HEK293 (cell line): ENCODE measurements around the gene UGT1A10.

ENCODE experiments used
- CTCF ChIA-PET: fragments of 350-600 bp; formaldehyde crosslinking; extraction: SDS; loops from one replicate; lab custom pipeline; 2021; ENCODE audit warnings: antibody characterized with exemption; lab: Yijun Ruan, JAX
- POLR2A ChIA-PET: fragments of 300-600 bp; formaldehyde crosslinking; extraction: SDS; loops from one replicate; lab custom pipeline; 2020; ENCODE audit warnings: antibody characterized with exemption, inconsistent platforms; lab: Yijun Ruan, JAX
- H3K27ac ChIP-seq: fragments of 200-500 bp; sonication (Bioruptor generic); 2 replicates; pipeline ENCODE4 v1.5.1; 2014; ENCODE audit warnings: low read depth, low read length, control low read depth, inconsistent platforms; ENCODE audit errors: extremely low read depth
- H3K36me3 ChIP-seq, 2 experiments: fragments of 200-500 bp in 1 of 2; sonication (Bioruptor generic) in 1 of 2; 1 replicate in 1 of 2; 2 replicates in 1 of 2; pipeline ENCODE4 v1.5.1; 2014 to 2017; ENCODE audit warnings: inconsistent platforms in 2 of 2, low read length in 2 of 2; ENCODE audit not compliant: control insufficient read depth in 2 of 2, insufficient read depth in 1 of 2
- H3K4me1 ChIP-seq: fragments of 200-500 bp; sonication (Bioruptor generic); 2 replicates; pipeline ENCODE4 v1.5.1; 2014; ENCODE audit warnings: mild to moderate bottlenecking, low read length, inconsistent platforms; ENCODE audit not compliant: control insufficient read depth, insufficient read depth
- H3K4me3 ChIP-seq: 2 replicates; pipeline ENCODE4 v1.5.1; 2011; ENCODE audit warnings: low read depth, mild to moderate bottlenecking, control low read depth, low read length, moderate library complexity
- H3K9me3 ChIP-seq: fragments of 200-500 bp; sonication (Bioruptor generic); 2 replicates; pipeline ENCODE4 v1.5.1; 2014; ENCODE audit warnings: low read depth, low read length, inconsistent platforms; ENCODE audit not compliant: control insufficient read depth, insufficient read depth
- EGR2 ChIP-seq: fragments of 450-650 bp; formaldehyde crosslinking; IDR thresholded peaks from 2 replicates; pipeline ENCODE4 v1.5.1; 2016; ENCODE audit warnings: low read depth, missing biosample characterization, missing genetic modification characterization
- ELK4 ChIP-seq: IDR thresholded peaks from 2 replicates; pipeline ENCODE4 v1.6.1; 2011; ENCODE audit warnings: mild to moderate bottlenecking, low read depth, low read length, borderline replicate concordance
- IKZF3 ChIP-seq: fragments of 450-650 bp; IDR thresholded peaks from 2 replicates; pipeline ENCODE4 v1.5.0; 2018; ENCODE audit warnings: missing biosample characterization, mild to moderate bottlenecking, missing genetic modification characterization, moderate library complexity
- KLF10 ChIP-seq: fragments of 450-650 bp; IDR thresholded peaks from 2 replicates; pipeline ENCODE4 v1.5.1; 2018; ENCODE audit warnings: missing biosample characterization, mild to moderate bottlenecking, missing genetic modification characterization
- KLF7 ChIP-seq: fragments of 450-650 bp; formaldehyde crosslinking; IDR thresholded peaks from 2 replicates; pipeline ENCODE4 v1.5.1; 2016; ENCODE audit warnings: missing biosample characterization, missing genetic modification characterization, borderline replicate concordance
- MZF1 ChIP-seq: fragments of 450-650 bp; formaldehyde crosslinking; IDR thresholded peaks from 2 replicates; pipeline ENCODE4 v1.5.1; 2017; ENCODE audit warnings: missing biosample characterization, missing genetic modification characterization, borderline replicate concordance
- WT1 ChIP-seq: fragments of 450-650 bp; formaldehyde crosslinking; IDR thresholded peaks from 2 replicates; pipeline ENCODE4 v1.5.1; 2016; ENCODE audit warnings: missing biosample characterization, missing genetic modification characterization
- ZFP37 ChIP-seq: fragments of 450-650 bp; formaldehyde crosslinking; IDR thresholded peaks from 2 replicates; pipeline ENCODE4 v1.5.1; 2016; ENCODE audit warnings: missing biosample characterization, missing genetic modification characterization
- ZIC2 ChIP-seq: fragments of 450-650 bp; formaldehyde crosslinking; IDR thresholded peaks from 2 replicates; pipeline ENCODE4 v1.5.1; 2016; ENCODE audit warnings: missing biosample characterization, missing genetic modification characterization
- ZNF121 ChIP-seq: fragments of 450-650 bp; formaldehyde crosslinking; IDR thresholded peaks from 2 replicates; pipeline ENCODE4 v1.5.1; 2016; ENCODE audit warnings: missing biosample characterization, missing genetic modification characterization
- ZNF133 ChIP-seq: fragments of 450-650 bp; formaldehyde crosslinking; IDR thresholded peaks from 2 replicates; pipeline ENCODE4 v1.5.1; 2016; ENCODE audit warnings: missing biosample characterization, missing genetic modification characterization
- ZNF155 ChIP-seq: fragments of 450-650 bp; formaldehyde crosslinking; IDR thresholded peaks from 2 replicates; pipeline ENCODE4 v1.5.1; 2016; ENCODE audit warnings: missing biosample characterization, missing genetic modification characterization
- ZNF169 ChIP-seq: fragments of 450-650 bp; formaldehyde crosslinking; IDR thresholded peaks from 2 replicates; pipeline ENCODE4 v1.5.1; 2016; ENCODE audit warnings: missing biosample characterization, missing genetic modification characterization
- ZNF239 ChIP-seq: fragments of 450-650 bp; formaldehyde crosslinking; IDR thresholded peaks from 2 replicates; pipeline ENCODE4 v1.5.1; 2016; ENCODE audit warnings: missing biosample characterization, missing genetic modification characterization
- ZNF248 ChIP-seq: fragments of 450-650 bp; formaldehyde crosslinking; IDR thresholded peaks from 2 replicates; pipeline ENCODE4 v1.5.1; 2017; ENCODE audit warnings: missing biosample characterization, missing genetic modification characterization
- ZNF324 ChIP-seq: fragments of 450-650 bp; formaldehyde crosslinking; IDR thresholded peaks from 2 replicates; pipeline ENCODE4 v1.5.1; 2016; ENCODE audit warnings: missing biosample characterization, missing genetic modification characterization
- ZNF501 ChIP-seq: fragments of 450-650 bp; formaldehyde crosslinking; IDR thresholded peaks from 2 replicates; pipeline ENCODE4 v1.5.1; 2016; ENCODE audit warnings: missing biosample characterization, missing genetic modification characterization
- ZNF529 ChIP-seq: fragments of 450-650 bp; formaldehyde crosslinking; IDR thresholded peaks from 2 replicates; pipeline ENCODE4 v1.5.1; 2017; ENCODE audit warnings: missing genetic modification characterization, missing biosample characterization; ENCODE audit not compliant: insufficient replicate concordance
- ZNF544 ChIP-seq: fragments of 450-650 bp; formaldehyde crosslinking; IDR thresholded peaks from 2 replicates; pipeline ENCODE4 v1.5.0; 2017; ENCODE audit warnings: missing biosample characterization, missing genetic modification characterization
- ZNF571 ChIP-seq: fragments of 450-650 bp; formaldehyde crosslinking; IDR thresholded peaks from 2 replicates; pipeline ENCODE4 v1.5.0; 2017; ENCODE audit warnings: missing biosample characterization, missing genetic modification characterization
- ZNF580 ChIP-seq: fragments of 450-650 bp; formaldehyde crosslinking; IDR thresholded peaks from 2 replicates; pipeline ENCODE4 v1.5.1; 2016; ENCODE audit warnings: missing biosample characterization, missing genetic modification characterization
- ZNF621 ChIP-seq: fragments of 450-650 bp; formaldehyde crosslinking; IDR thresholded peaks from 2 replicates; pipeline ENCODE4 v1.5.1; 2017; ENCODE audit warnings: missing biosample characterization, missing genetic modification characterization
- ZNF629 ChIP-seq: fragments of 450-650 bp; formaldehyde crosslinking; IDR thresholded peaks from 2 replicates; pipeline ENCODE4 v1.5.1; 2017; ENCODE audit warnings: missing biosample characterization, missing genetic modification characterization
- ZNF639 ChIP-seq: fragments of 450-650 bp; formaldehyde crosslinking; IDR thresholded peaks from 2 replicates; pipeline ENCODE4 v1.5.1; 2016; ENCODE audit warnings: missing biosample characterization, missing genetic modification characterization
- ZNF658 ChIP-seq: fragments of 450-650 bp; formaldehyde crosslinking; IDR thresholded peaks from 2 replicates; pipeline ENCODE4; 2016; ENCODE audit warnings: missing biosample characterization, missing genetic modification characterization
- TF ChIP-seq, protein P1 (sequence below): fragments of 450-650 bp; formaldehyde crosslinking; IDR thresholded peaks from 2 replicates; pipeline ENCODE4 v1.5.1; 2017; ENCODE audit warnings: missing biosample characterization, missing genetic modification characterization
- TF ChIP-seq, protein P2 (sequence below): sonication (generic); formaldehyde crosslinking; IDR thresholded peaks from 2 replicates; pipeline ENCODE4 v1.8.1; 2022; ENCODE audit warnings: mild to moderate bottlenecking, moderate library complexity, missing genetic modification reagents

Gene UGT1A10

DNA sequence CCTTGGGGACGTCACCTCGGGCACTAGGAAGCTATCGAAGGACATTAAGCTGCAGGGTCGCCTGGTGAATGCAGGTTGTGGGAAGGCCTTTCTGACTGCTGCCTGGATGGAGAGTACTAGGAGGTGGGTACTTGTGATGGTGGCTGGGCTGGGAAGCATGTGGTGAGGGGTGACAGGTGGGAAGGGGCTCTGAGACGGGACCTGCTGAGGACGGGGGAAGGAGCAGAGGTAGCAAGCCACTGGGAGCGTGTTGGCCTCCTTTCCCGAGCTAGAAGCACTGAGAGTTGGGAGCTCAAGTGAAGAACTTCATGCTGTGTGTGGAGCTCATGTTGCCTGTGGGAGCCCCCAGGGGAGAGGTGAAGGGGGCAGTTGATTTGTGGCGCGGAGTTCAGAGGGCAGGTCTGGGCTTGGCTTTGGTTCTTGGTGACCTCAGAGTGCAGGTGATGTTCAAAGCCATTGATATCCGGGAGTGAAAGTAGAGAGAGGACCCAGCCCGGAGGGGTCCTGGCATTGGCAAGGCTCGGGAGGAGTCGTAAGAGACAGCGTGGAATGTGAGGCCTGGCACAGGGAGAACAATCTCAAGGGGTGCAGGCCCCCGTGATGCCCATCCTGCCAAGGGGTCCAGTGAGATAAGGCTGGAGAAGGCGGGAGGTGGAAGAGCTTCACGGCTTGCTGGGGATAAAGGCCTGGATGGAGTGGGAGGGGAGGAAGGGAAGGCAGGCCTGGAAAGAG is 155.1 kb downstream of the UGT1A10 start:
- Histone ChIP-seq H3K27ac (no peak overlapping the region), H3K9me3 (no peaks in the 10 kb centered on the region), H3K4me1 (no peaks in the 10 kb centered on the region), H3K4me3 (no peak overlapping the region), H3K36me3 (no peaks in the 10 kb centered on the region)
- ChIA-PET CTCF (no interaction called here), POLR2A (no interaction called here)
- TF ChIP-seq ZNF629 (tag by site-specific recombination) (no peak), ZNF324 (tag by site-specific recombination) (no peak), ZNF155 (tag by site-specific recombination) (no peak), WT1 (no peak), ZNF501 (no peak), ZNF121 (tag by site-specific recombination) (no peak), ZNF658 (tag by site-specific recombination) (no peak), ZNF133 (tag by site-specific recombination) (no peak), ZNF248 (tag by site-specific recombination) (no peak), EGR2 (tag by site-specific recombination) (no peak)
- TF ChIP-seq, protein P1, sequence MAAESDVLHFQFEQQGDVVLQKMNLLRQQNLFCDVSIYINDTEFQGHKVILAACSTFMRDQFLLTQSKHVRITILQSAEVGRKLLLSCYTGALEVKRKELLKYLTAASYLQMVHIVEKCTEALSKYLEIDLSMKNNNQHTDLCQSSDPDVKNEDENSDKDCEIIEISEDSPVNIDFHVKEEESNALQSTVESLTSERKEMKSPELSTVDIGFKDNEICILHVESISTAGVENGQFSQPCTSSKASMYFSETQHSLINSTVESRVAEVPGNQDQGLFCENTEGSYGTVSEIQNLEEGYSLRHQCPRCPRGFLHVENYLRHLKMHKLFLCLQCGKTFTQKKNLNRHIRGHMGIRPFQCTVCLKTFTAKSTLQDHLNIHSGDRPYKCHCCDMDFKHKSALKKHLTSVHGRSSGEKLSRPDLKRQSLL = no peak

DNA sequence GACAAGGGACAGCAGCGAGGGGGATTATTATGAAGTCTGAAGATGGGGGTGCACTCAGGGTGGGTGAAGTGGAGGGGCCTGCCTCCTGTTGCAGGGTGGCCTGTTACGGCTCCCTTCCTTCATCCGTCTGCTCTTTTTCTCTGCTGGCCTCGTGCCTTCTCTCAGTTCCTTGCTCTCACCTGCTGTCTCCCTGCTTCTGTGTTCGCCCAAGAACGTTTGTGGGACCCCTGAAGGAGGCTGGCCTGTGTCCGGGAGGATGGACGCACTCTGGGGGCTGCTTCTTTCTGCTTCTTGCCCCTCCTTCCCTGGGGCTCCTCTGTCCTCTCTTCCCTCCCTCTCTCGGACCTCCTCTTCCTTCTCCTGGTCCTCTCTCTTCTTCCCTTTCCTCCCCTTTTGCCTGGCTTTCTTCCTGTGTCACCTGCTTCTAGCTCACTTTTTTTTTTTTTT is 155.7 kb downstream of the UGT1A10 start:
- H3K27ac ChIP-seq = no peak overlapping the region
- no peaks in the 10 kb centered on the region for H3K4me1 ChIP-seq
- H3K9me3 ChIP-seq = no peaks in the 10 kb centered on the region
- POLR2A ChIA-PET = no interaction called here
- H3K4me3 ChIP-seq = no peak overlapping the region
- TF ChIP-seq, protein P2, sequence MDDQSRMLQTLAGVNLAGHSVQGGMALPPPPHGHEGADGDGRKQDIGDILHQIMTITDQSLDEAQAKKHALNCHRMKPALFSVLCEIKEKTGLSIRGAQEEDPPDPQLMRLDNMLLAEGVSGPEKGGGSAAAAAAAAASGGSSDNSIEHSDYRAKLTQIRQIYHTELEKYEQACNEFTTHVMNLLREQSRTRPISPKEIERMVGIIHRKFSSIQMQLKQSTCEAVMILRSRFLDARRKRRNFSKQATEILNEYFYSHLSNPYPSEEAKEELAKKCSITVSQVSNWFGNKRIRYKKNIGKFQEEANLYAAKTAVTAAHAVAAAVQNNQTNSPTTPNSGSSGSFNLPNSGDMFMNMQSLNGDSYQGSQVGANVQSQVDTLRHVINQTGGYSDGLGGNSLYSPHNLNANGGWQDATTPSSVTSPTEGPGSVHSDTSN (CRISPR knock-in tag) = no peak
- TF ChIP-seq ZNF639 (tag by site-specific recombination) (no peak), ZNF239 (no peak), ZIC2 (tag by site-specific recombination) (no peak), ZNF169 (tag by site-specific recombination) (no peak), ELK4 (no peak), ZNF544 (tag by site-specific recombination) (no peak), MZF1 (tag by site-specific recombination) (no peak), KLF10 (tag by site-specific recombination) (no peak), ZNF621 (tag by site-specific recombination) (no peak), ZNF580 (no peak), ZNF571 (tag by site-specific recombination) (no peak), KLF7 (tag by site-specific recombination) (no peak), ZFP37 (tag by site-specific recombination) (no peak), ZNF529 (no peak), IKZF3 (tag by site-specific recombination) (no peak), EGR2 (tag by site-specific recombination) (no peak)
- TF ChIP-seq, all 188 proteins: peak for 0
- CTCF ChIA-PET = no interaction called here
- H3K36me3 ChIP-seq = no peaks in the 10 kb centered on the region
